ENCODE data around the gene DNM1. TPM values are rescaled to one million over a fixed set of nuclear protein-coding genes. Genes with fewer than 3 reads are reported as not detected.

DNM1 gene
- polyA plus RNA-seq, 1 of the 3 experiments (the other 2 are of a cell fraction) = 35.7 TPM

DNA sequence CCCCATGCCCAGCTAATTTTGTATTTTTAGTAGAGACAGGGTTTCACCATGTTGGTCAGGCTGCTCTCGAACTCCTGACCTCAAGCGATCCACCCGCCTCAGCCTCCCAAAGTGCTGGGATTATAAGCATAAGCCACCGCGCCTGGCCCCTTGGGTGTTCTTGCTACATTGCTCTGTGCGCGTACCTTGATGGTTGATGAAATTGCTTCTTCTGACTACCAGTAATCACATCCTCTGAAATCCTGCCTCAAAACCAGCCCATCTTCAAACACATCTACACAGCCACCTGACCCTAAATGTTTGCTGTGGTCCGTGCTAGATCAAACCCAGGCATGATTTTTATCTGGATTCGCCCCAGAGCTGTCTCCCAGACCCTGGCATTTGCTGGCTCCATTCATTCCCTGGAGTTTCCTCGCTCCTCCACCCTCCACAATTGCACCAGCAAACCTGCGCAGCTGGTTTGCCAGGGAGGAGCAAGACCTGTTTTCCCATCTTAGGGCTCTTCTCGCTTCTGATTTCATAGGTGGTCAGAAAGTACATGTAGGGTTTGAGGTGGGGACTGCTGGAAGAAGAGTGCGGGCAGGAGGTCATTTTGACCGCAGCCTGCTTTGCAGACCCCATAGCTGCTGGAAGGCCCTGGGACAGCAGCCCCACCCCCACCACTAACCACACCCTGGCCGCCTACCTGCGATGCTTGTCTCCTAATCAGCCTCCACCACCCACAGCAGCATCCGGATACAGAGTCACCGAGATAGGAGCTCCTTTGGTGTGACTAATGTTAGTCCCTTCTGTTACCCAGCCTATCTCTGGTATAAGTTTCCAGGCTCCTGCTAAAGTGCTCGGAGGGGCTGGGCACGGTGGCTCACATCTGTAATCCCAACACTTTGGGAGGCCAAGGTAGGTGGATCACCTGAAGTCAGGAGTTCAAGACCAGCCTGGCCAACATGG lies 95.6 kb downstream of the DNM1 start:
- Histone ChIP-seq H3K4me1 (ENCODE audit: control insufficient read depth in 1 of 2, insufficient read depth in 2 of 2, low read depth in 1 of 2, low read length in 1 of 2) (peaks cover 5 to 8% of the 10 kb centered on the region in 2 experiments; a peak in 2 of 4 replicates), H3K27me3 (ENCODE audit: insufficient read depth) (no peaks in the 10 kb centered on the region), H3K9ac (no peak overlapping the region), H3K27ac (ENCODE audit: low read depth in 2 of 2, low read length in 1 of 2) (no peak overlapping the region; a peak in 1 of 4 replicates), H3K79me2 (ENCODE audit: insufficient read depth) (no peaks in the 10 kb centered on the region), H2AFZ (ENCODE audit: low read depth) (no peak overlapping the region), H3K9me2 (no peaks in the 10 kb centered on the region), H3K4me3 (ENCODE audit: low read depth in 2 of 2, low read length in 1 of 2) (no peak overlapping the region), H3F3A (replicated peaks; ENCODE audit: insufficient read depth) (no peaks in the 10 kb centered on the region), H3K9me3 (no peaks in the 10 kb centered on the region), H3K36me3 (replicated peaks in 1 of 2; ENCODE audit: control insufficient read depth in 1 of 2, insufficient read depth in 2 of 2, low read length in 1 of 2) (no peaks in the 10 kb centered on the region), H4K20me1 (ENCODE audit: insufficient read depth) (no peaks in the 10 kb centered on the region), H3K4me2 (no peak overlapping the region)
- POLR2A ChIA-PET = interaction anchor here (1.1 kb wide), 1 partner anchor 11 kb away, joined by 4 read pairs; no protein-coding TSS in a partner anchor
- CTCF ChIA-PET = interaction anchor here (0.6 to 9.4 kb wide), 6 partner anchors 12 to 122 kb away, joined by 3 to 80 read pairs (median 5); partner anchors contain the start of gene CERCAM
- DNase-seq = peak; percentile 53
- TF ChIP-seq, protein P1, sequence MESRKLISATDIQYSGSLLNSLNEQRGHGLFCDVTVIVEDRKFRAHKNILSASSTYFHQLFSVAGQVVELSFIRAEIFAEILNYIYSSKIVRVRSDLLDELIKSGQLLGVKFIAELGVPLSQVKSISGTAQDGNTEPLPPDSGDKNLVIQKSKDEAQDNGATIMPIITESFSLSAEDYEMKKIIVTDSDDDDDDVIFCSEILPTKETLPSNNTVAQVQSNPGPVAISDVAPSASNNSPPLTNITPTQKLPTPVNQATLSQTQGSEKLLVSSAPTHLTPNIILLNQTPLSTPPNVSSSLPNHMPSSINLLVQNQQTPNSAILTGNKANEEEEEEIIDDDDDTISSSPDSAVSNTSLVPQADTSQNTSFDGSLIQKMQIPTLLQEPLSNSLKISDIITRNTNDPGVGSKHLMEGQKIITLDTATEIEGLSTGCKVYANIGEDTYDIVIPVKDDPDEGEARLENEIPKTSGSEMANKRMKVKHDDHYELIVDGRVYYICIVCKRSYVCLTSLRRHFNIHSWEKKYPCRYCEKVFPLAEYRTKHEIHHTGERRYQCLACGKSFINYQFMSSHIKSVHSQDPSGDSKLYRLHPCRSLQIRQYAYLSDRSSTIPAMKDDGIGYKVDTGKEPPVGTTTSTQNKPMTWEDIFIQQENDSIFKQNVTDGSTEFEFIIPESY (IDR thresholded peaks at IDR 0.05; ENCODE audit: borderline replicate concordance, low read depth) = no peak
- TF ChIP-seq GATA2 (CRISPR knock-in tag; IDR thresholded peaks at IDR 0.05) = peak; percentile 65
- 87% methylated on average over 16 of the region's 20 CpGs for WGBS (ENCODE audit: low lambda C conversion rate)

DNA sequence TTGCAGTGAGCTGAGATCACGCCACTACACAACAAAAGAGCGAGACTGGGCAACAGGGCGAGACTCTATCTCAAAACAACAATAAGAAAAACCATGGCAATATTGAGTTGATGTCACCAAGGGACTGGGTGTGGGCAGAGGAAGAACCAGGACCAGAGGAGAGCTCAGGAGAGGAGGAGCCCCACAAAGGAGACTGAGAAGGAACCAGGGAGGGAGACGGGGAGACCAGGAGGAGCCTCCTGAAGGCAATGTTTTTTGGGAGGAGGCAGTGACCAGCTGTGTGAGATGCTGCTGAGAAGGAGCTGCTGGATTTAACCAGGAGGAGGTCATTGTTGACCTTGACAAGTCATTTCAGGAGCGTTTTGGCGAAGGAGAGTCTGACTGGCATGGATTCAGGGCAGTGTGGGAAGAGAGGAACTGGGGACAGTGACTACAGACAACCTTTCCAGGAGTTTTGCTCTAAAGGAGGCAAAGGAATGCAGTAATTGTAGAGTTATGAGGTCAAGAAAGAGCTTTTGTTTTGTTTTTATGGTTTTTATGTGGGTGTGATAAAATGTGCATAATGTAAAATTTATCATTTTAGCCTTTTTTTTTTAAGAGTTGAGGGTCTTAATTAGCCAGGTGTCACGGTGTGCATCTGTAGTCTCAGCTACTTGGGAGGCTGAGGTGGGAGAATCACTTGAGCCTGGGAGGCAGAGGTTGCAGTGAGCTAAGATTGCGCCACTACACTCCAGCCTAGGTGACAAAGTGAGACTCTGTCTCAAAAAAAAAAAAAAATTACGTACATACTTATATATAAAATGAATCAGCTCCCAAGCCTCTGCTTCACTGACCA lies 101.2 kb downstream of the DNM1 start:
- POLR2A ChIA-PET = interaction anchor here (0.6 to 1.5 kb wide), 5 partner anchors 8 to 277 kb away, joined by 3 to 5 read pairs (median 4); no protein-coding TSS in a partner anchor
- WGBS (ENCODE audit: low lambda C conversion rate) = 83% methylated on average over 9 of the region's 9 CpGs
- H3K4me1 ChIP-seq (ENCODE audit: control insufficient read depth in 1 of 2, insufficient read depth in 2 of 2, low read depth in 1 of 2, low read length in 1 of 2) = peaks cover 0 to 12% of the 10 kb centered on the region in 2 experiments; a peak in 1 of 4 replicates
- no peak overlapping the region for H3K4me2 ChIP-seq
- no peak overlapping the region for H3K27ac ChIP-seq (ENCODE audit: low read depth in 2 of 2, low read length in 1 of 2)
- no peaks in the 10 kb centered on the region for H3K9me3 ChIP-seq
- H3K27me3 ChIP-seq (ENCODE audit: insufficient read depth) = no peaks in the 10 kb centered on the region
- no peak overlapping the region for H3K9ac ChIP-seq
- no peaks in the 10 kb centered on the region for H3K9me2 ChIP-seq
- DNase-seq = no peak
- CTCF ChIA-PET = interaction anchor here (1.0 to 4.3 kb wide), 4 partner anchors 9 to 111 kb away, joined by 3 to 15 read pairs (median 8); no protein-coding TSS in a partner anchor
- no peaks in the 10 kb centered on the region for H3K79me2 ChIP-seq (ENCODE audit: insufficient read depth)
- peaks cover 40% of the 10 kb centered on the region for H3F3A ChIP-seq (replicated peaks; ENCODE audit: insufficient read depth)
- H4K20me1 ChIP-seq (ENCODE audit: insufficient read depth) = no peaks in the 10 kb centered on the region
- no peak overlapping the region for H2AFZ ChIP-seq (ENCODE audit: low read depth)
- H3K4me3 ChIP-seq (ENCODE audit: low read depth in 2 of 2, low read length in 1 of 2) = no peak overlapping the region
- H3K36me3 ChIP-seq (replicated peaks in 1 of 2; ENCODE audit: control insufficient read depth in 1 of 2, insufficient read depth in 2 of 2, low read length in 1 of 2) = peaks cover 6 to 9% of the 10 kb centered on the region in 2 experiments
- TF ChIP-seq, protein P2, sequence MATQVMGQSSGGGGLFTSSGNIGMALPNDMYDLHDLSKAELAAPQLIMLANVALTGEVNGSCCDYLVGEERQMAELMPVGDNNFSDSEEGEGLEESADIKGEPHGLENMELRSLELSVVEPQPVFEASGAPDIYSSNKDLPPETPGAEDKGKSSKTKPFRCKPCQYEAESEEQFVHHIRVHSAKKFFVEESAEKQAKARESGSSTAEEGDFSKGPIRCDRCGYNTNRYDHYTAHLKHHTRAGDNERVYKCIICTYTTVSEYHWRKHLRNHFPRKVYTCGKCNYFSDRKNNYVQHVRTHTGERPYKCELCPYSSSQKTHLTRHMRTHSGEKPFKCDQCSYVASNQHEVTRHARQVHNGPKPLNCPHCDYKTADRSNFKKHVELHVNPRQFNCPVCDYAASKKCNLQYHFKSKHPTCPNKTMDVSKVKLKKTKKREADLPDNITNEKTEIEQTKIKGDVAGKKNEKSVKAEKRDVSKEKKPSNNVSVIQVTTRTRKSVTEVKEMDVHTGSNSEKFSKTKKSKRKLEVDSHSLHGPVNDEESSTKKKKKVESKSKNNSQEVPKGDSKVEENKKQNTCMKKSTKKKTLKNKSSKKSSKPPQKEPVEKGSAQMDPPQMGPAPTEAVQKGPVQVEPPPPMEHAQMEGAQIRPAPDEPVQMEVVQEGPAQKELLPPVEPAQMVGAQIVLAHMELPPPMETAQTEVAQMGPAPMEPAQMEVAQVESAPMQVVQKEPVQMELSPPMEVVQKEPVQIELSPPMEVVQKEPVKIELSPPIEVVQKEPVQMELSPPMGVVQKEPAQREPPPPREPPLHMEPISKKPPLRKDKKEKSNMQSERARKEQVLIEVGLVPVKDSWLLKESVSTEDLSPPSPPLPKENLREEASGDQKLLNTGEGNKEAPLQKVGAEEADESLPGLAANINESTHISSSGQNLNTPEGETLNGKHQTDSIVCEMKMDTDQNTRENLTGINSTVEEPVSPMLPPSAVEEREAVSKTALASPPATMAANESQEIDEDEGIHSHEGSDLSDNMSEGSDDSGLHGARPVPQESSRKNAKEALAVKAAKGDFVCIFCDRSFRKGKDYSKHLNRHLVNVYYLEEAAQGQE (IDR thresholded peaks at IDR 0.05; ENCODE audit: low read depth, low read length) = no peak
- TF ChIP-seq, protein P3, sequence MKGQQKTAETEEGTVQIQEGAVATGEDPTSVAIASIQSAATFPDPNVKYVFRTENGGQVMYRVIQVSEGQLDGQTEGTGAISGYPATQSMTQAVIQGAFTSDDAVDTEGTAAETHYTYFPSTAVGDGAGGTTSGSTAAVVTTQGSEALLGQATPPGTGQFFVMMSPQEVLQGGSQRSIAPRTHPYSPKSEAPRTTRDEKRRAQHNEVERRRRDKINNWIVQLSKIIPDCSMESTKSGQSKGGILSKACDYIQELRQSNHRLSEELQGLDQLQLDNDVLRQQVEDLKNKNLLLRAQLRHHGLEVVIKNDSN (IDR thresholded peaks at IDR 0.05; ENCODE audit: borderline replicate concordance, low read depth) = no peak
- TF ChIP-seq, protein P1 (IDR thresholded peaks at IDR 0.05; ENCODE audit: borderline replicate concordance, low read depth) = no peak
- TF ChIP-seq SMC3 (IDR thresholded peaks at IDR 0.05; ENCODE audit: low read depth, low read length) (no peak), FOXM1 (IDR thresholded peaks at IDR 0.05; ENCODE audit: low read depth) (no peak), JUND (IDR thresholded peaks at IDR 0.05) (no peak), FOXJ3 (CRISPR knock-in tag; IDR thresholded peaks at IDR 0.05) (no peak), RFX5 (IDR thresholded peaks at IDR 0.05; ENCODE audit: low read length) (no peak), POLR2AphosphoS5 (IDR thresholded peaks at IDR 0.05; ENCODE audit: low read depth, low read length) (no peak), RXRA (IDR thresholded peaks at IDR 0.05; ENCODE audit: borderline replicate concordance, low read depth) (no peak), FOSL2 (IDR thresholded peaks at IDR 0.05; ENCODE audit: borderline replicate concordance, low read depth) (no peak), MXI1 (IDR thresholded peaks at IDR 0.05; ENCODE audit: low read depth, low read length) (no peak)
- TF ChIP-seq, protein P4, sequence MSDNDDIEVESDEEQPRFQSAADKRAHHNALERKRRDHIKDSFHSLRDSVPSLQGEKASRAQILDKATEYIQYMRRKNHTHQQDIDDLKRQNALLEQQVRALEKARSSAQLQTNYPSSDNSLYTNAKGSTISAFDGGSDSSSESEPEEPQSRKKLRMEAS (IDR thresholded peaks at IDR 0.05; ENCODE audit: low read depth) = no peak

Measured in SK-N-SH (cell line).